Measurements from ENCODE around the gene ARHGAP18. TPM values are rescaled to one million over a fixed set of nuclear protein-coding genes. Genes with fewer than 3 reads are reported as not detected.

Gene ARHGAP18
- total and polyA plus RNA-seq, 2 experiments from 2014 or later, result 12.5 to 23.8 TPM

DNA sequence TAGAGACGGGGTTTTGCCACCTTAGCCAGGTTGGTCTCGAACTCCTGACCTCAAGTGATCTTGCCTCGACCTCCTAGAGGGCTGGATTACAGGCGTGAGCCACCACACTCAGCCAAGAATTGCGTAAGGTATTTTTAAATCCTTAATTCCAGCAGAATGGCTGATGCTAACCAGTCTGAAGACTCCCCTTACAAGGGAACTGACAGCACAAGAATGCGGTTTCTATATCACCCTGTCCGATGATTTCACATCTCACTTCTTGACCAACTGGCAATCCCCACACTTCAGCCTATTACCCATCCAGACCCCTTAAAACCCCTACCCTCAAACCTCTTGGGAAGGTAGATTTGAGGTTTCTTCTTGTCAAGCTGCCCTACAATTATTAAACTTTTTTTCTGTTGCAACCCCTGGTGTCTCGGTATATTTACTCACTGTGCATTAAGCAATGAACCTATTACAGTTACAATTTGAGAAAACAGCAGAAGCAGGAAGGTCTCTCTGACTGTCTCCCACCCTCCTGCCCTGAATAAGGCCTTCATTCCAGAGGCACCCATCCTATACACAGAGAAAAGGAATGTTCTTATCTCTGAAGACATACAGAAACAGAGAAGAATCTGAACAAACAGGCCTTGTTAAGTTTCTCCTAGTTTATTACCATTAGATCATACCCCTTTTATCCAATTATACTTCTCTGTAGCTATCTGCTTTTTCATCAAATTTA lies 164.9 kb downstream of the ARHGAP18 start:
- Histone ChIP-seq H3K36me3 (ENCODE audit: low read depth) (0 out of 2 replicates have a peak, but pooled peaks cover 5% of the 10 kb centered on the region), H4K20me1 (ENCODE audit: insufficient read depth) (no peaks in the 10 kb centered on the region), H3K9me3 (ENCODE audit: low read depth) (no peaks in the 10 kb centered on the region), H3K27me3 (replicated peaks; ENCODE audit: insufficient read depth) (no peaks in the 10 kb centered on the region), H3K27ac (no peak overlapping the region), H3K4me2 (ENCODE audit: unreplicated experiment) (no peak overlapping the region), H3K4me1 (ENCODE audit: insufficient read depth) (no peaks in the 10 kb centered on the region), H2AFZ (no peak overlapping the region), H3F3A (ENCODE audit: insufficient read depth) (no peaks in the 10 kb centered on the region), H3K9ac (no peak overlapping the region), H3K79me2 (ENCODE audit: insufficient read depth) (no peaks in the 10 kb centered on the region), H3K9me2 (ENCODE audit: insufficient read depth) (no peaks in the 10 kb centered on the region), H3K4me3 (no peak overlapping the region)
- no peak for DNase-seq
- TF ChIP-seq EZH2 (IDR thresholded peaks at IDR 0.05; ENCODE audit: insufficient read depth, poor library complexity, severe bottlenecking) (no peak), EZH2phosphoT487 (IDR thresholded peaks at IDR 0.05; ENCODE audit: insufficient read depth, low read depth) (no peak)
- WGBS, 2 experiments (ENCODE audit: low coverage in 1 of 2, low lambda C conversion rate in 2 of 2, missing lambda C conversion rate in 2 of 2), result 96 to 97% methylated on average over 8 of the region's 8 CpGs
- in situ Hi-C loops (cut with MboI), result no loop called here

DNA sequence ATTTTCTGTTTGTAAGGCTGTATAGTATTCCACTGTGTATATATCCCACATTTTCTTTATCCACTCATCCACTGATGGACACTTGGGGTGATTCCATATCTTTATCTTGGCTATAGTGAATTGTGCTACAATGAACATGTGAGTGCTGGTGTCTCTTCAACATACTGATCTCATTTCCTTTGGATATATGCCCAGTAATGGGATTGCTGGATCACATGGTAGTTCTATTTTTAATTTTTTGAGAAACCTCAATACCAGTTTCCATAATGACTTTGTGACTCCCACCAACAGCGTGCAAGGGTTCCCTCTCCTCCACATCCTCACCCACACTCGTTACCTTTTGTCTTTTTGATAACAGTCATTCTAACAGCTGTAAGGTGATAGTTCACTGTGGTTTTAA lies 166.0 kb downstream of the ARHGAP18 start:
- H3K4me1 ChIP-seq (ENCODE audit: insufficient read depth), result no peaks in the 10 kb centered on the region
- no peaks in the 10 kb centered on the region for H3K9me2 ChIP-seq (ENCODE audit: insufficient read depth)
- no peak overlapping the region for H3K4me2 ChIP-seq (ENCODE audit: unreplicated experiment)
- DNase-seq, result peak; percentile 10
- no peak overlapping the region for H2AFZ ChIP-seq
- WGBS, 2 experiments (ENCODE audit: low coverage in 1 of 2, low lambda C conversion rate in 2 of 2, missing lambda C conversion rate in 2 of 2), result 65 to 77% methylated on average over 2 of the region's 2 CpGs
- no peaks in the 10 kb centered on the region for H3K79me2 ChIP-seq (ENCODE audit: insufficient read depth)
- no peaks in the 10 kb centered on the region for H3F3A ChIP-seq (ENCODE audit: insufficient read depth)
- in situ Hi-C loops (cut with MboI), result no loop called here
- no peaks in the 10 kb centered on the region for H4K20me1 ChIP-seq (ENCODE audit: insufficient read depth)
- no peaks in the 10 kb centered on the region for H3K27me3 ChIP-seq (replicated peaks; ENCODE audit: insufficient read depth)
- no peak overlapping the region for H3K27ac ChIP-seq
- no peaks in the 10 kb centered on the region for H3K9me3 ChIP-seq (ENCODE audit: low read depth)
- H3K4me3 ChIP-seq, result no peak overlapping the region
- no peak for TF ChIP-seq EZH2 (IDR thresholded peaks at IDR 0.05; ENCODE audit: insufficient read depth, poor library complexity, severe bottlenecking)
- TF ChIP-seq EZH2phosphoT487 (IDR thresholded peaks at IDR 0.05; ENCODE audit: insufficient read depth, low read depth), result no peak
- H3K9ac ChIP-seq, result no peak overlapping the region
- 0 out of 2 replicates have a peak, but pooled peaks cover 5% of the 10 kb centered on the region for H3K36me3 ChIP-seq (ENCODE audit: low read depth)

DNA sequence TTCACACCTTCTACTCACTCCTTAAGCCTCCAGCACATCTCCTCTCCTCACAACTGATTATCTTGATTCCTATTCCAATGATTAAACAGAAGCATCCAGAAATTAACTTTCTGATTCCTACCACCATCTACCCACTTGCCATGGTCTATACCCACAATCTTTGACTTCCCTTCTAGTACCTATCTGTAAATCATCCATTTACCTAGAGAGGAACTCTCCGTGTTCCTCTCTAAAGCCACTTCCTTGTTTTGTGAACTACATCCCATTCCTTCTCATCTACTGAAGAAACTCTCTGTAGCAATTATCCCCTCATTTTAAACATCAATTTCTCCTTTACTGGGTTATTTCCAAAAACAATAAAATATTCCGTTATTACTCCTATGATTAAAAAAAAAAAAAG lies 167.3 kb downstream of the ARHGAP18 start:
- Histone ChIP-seq H3K27ac (no peak overlapping the region), H3K9me3 (ENCODE audit: low read depth) (no peaks in the 10 kb centered on the region), H3K79me2 (ENCODE audit: insufficient read depth) (no peaks in the 10 kb centered on the region), H3K4me3 (no peak overlapping the region), H3K36me3 (ENCODE audit: low read depth) (0 out of 2 replicates have a peak, but pooled peaks cover 5% of the 10 kb centered on the region), H3K9me2 (ENCODE audit: insufficient read depth) (no peaks in the 10 kb centered on the region), H3K27me3 (replicated peaks; ENCODE audit: insufficient read depth) (no peaks in the 10 kb centered on the region), H2AFZ (no peak overlapping the region), H3K4me1 (ENCODE audit: insufficient read depth) (no peaks in the 10 kb centered on the region), H3K4me2 (ENCODE audit: unreplicated experiment) (no peak overlapping the region), H4K20me1 (ENCODE audit: insufficient read depth) (no peaks in the 10 kb centered on the region), H3K9ac (no peak overlapping the region), H3F3A (ENCODE audit: insufficient read depth) (no peaks in the 10 kb centered on the region)
- no peak for DNase-seq
- 97 to 100% methylated on average over 2 of the region's 2 CpGs for WGBS, 2 experiments (ENCODE audit: low coverage in 1 of 2, low lambda C conversion rate in 2 of 2, missing lambda C conversion rate in 2 of 2)
- TF ChIP-seq EZH2phosphoT487 (IDR thresholded peaks at IDR 0.05; ENCODE audit: insufficient read depth, low read depth), result no peak
- no peak for TF ChIP-seq EZH2 (IDR thresholded peaks at IDR 0.05; ENCODE audit: insufficient read depth, poor library complexity, severe bottlenecking)
- in situ Hi-C loops (cut with MboI), result no loop called here

DNA sequence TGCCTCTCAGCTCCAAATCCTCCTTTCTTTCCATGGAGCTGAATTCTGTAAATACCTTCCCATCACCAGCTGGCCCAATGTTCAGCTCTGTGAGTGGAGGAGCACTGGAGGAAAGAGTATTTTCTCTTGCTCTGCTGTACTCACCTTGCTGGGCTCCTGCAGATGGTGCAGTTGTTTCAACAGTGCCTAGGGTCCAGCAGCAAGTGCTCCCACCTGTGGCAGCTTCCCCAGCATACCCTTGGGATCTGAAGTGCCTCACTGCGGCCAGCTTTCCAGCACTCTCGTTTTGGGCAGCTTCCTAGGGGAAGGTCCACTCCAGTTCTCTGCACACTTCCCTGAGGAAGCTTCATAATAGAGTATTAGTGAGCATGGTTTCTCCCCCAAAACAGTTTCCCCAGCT lies 170.9 kb downstream of the ARHGAP18 start:
- WGBS, 2 experiments (ENCODE audit: low coverage in 1 of 2, low lambda C conversion rate in 2 of 2, missing lambda C conversion rate in 2 of 2), result 77% methylated on average over 2 of the region's 2 CpGs

More for the DNA sequence above, 170.9 kb downstream of the ARHGAP18 start:
- Histone ChIP-seq H3F3A (ENCODE audit: insufficient read depth) (no peaks in the 10 kb centered on the region), H3K4me1 (ENCODE audit: insufficient read depth) (no peaks in the 10 kb centered on the region), H3K27me3 (replicated peaks; ENCODE audit: insufficient read depth) (no peaks in the 10 kb centered on the region), H3K9ac (no peak overlapping the region), H3K4me3 (no peak overlapping the region), H3K9me2 (ENCODE audit: insufficient read depth) (no peaks in the 10 kb centered on the region), H3K9me3 (ENCODE audit: low read depth) (no peaks in the 10 kb centered on the region), H3K27ac (no peak overlapping the region), H3K79me2 (ENCODE audit: insufficient read depth) (no peaks in the 10 kb centered on the region), H4K20me1 (ENCODE audit: insufficient read depth) (no peaks in the 10 kb centered on the region), H3K4me2 (ENCODE audit: unreplicated experiment) (no peak overlapping the region), H3K36me3 (ENCODE audit: low read depth) (0 out of 2 replicates have a peak, but pooled peaks cover 9% of the 10 kb centered on the region), H2AFZ (no peak overlapping the region)
- no peak for TF ChIP-seq EZH2 (IDR thresholded peaks at IDR 0.05; ENCODE audit: insufficient read depth, poor library complexity, severe bottlenecking)
- TF ChIP-seq EZH2phosphoT487 (IDR thresholded peaks at IDR 0.05; ENCODE audit: insufficient read depth, low read depth), result no peak
- in situ Hi-C loops (cut with MboI), result no loop called here
- DNase-seq, result no peak
